ENCODE results near the gene FICD. TPM values are rescaled to one million over a fixed set of nuclear protein-coding genes. Genes with fewer than 3 reads are reported as not detected.
A peak's percentile ranks its signal among the peaks of the same experiment; 100 is the strongest.

The FICD gene
- total and polyA plus RNA-seq, 2 of the 13 experiments (the other 11 are each of a cell fraction or from before 2014, with no cell fraction given) = 0.99 to 3.0 TPM

GRCh38 chr12:108560752-108561719 is 46.0 kb downstream of the FICD start, which contains the start of gene SART3 (continued):
- TF ChIP-seq PLRG1 (conservative IDR thresholded peaks at IDR 0.05) = no peak
- TF ChIP-seq ZNF619 (CRISPR knock-in tag; IDR thresholded peaks at IDR 0.05) = no peak
- peak; percentile 60 for TF ChIP-seq ZNF501 (CRISPR knock-in tag; IDR thresholded peaks at IDR 0.05)
- TF ChIP-seq ZNF512 (CRISPR knock-in tag; IDR thresholded peaks at IDR 0.05) = no peak
- peak; percentile 91 for TF ChIP-seq KAT8 (CRISPR knock-in tag; IDR thresholded peaks at IDR 0.05)
- 0 out of 2 replicates have a peak, but pooled peaks have one; percentile 5 for TF ChIP-seq CHD2 (IDR thresholded peaks at IDR 0.05; ENCODE audit: low read depth, low read length)
- no peak for TF ChIP-seq ZSCAN30 (CRISPR knock-in tag; IDR thresholded peaks at IDR 0.05)
- no peak for TF ChIP-seq MEIS1 (CRISPR knock-in tag; IDR thresholded peaks at IDR 0.05; ENCODE audit: borderline replicate concordance)
- TF ChIP-seq TSC22D2 (CRISPR knock-in tag; IDR thresholded peaks at IDR 0.05; ENCODE audit: borderline replicate concordance) = no peak; the same call in 1 of the 2 replicates
- TF ChIP-seq ZNF441 (CRISPR knock-in tag; IDR thresholded peaks at IDR 0.05; ENCODE audit: borderline replicate concordance) = no peak
- no peak; the same call in 1 of the 2 replicates for TF ChIP-seq ZNF567 (CRISPR knock-in tag; IDR thresholded peaks at IDR 0.05; ENCODE audit: borderline replicate concordance)
- no peak for TF ChIP-seq PTBP1 (IDR thresholded peaks at IDR 0.05; ENCODE audit: low read depth, low read length, poor library complexity, severe bottlenecking)
- no peak for TF ChIP-seq SNAPC5 (CRISPR knock-in tag; IDR thresholded peaks at IDR 0.05; ENCODE audit: borderline replicate concordance)
- TF ChIP-seq SRSF4 (IDR thresholded peaks at IDR 0.05; ENCODE audit: low read depth, low read length, poor library complexity, severe bottlenecking) = no peak
- TF ChIP-seq HCFC1 (IDR thresholded peaks at IDR 0.05; ENCODE audit: low read depth, low read length) = peak; percentile 72
- no peak for TF ChIP-seq ZNF205 (CRISPR knock-in tag; IDR thresholded peaks at IDR 0.05)
- TF ChIP-seq JARID2 (CRISPR knock-in tag; IDR thresholded peaks at IDR 0.05; ENCODE audit: insufficient replicate concordance) = no peak
- TF ChIP-seq NPAS2 (CRISPR knock-in tag; IDR thresholded peaks at IDR 0.05; ENCODE audit: borderline replicate concordance) = no peak
- TF ChIP-seq ZNF230 (CRISPR knock-in tag; IDR thresholded peaks at IDR 0.05) = no peak
- no peak for TF ChIP-seq MNT (IDR thresholded peaks at IDR 0.05)
- no peak for TF ChIP-seq NR2F6 (IDR thresholded peaks at IDR 0.05)
- TF ChIP-seq NR2F6 (CRISPR knock-in tag; IDR thresholded peaks at IDR 0.05) = no peak
- no peak for TF ChIP-seq HOXA5 (CRISPR knock-in tag; IDR thresholded peaks at IDR 0.05)
- no peak for TF ChIP-seq PCBP2 (optimal IDR thresholded peaks at IDR 0.05; ENCODE audit: low read depth, low read length, poor library complexity, severe bottlenecking)
- peak; percentile 76; the same call in 1 of the 2 replicates for TF ChIP-seq NFKB2 (CRISPR knock-in tag; IDR thresholded peaks at IDR 0.05; ENCODE audit: borderline replicate concordance)
- TF ChIP-seq ZNF572 (CRISPR knock-in tag; IDR thresholded peaks at IDR 0.05) = no peak
- TF ChIP-seq ZNF44 (CRISPR knock-in tag; IDR thresholded peaks at IDR 0.05) = no peak

Data from HepG2 (cell line).